ENCODE measurements around the gene ARMH4.

ARMH4 gene

DNA sequence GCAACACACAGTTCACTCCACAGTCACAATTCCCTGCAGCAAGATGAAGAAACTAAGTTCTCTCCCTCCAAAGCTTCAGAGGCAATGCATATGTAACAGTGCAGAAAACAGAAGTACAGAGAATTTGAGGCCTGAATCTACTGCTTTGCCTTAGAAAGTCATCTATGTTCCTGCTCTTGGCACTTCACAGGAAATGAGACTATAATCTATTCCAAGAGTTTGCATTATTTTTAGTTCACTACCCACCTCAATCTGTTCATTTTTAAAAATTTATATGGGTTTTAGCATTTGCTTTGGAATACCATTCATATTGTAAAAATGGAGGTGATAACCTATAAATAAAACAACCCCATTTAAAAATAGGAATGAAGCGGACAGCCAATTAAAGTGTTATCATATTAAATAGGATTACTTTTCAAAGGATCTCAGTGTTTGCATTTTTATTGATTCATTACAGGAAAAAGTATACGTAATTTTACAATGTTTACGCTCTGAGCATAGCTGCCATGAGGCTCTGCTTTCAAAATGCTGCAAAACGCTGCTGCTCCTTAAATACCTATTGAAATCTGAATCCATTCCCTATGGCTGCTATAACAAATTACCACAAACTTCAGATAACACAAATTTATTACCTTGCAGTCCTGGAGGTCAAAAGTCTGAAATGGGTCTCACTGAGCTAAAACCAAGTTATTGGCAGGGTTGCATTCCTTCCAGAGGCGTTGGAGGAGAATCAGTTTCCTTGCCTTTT lies 60.0 kb downstream of the ARMH4 start:
- Histone ChIP-seq H3K23ac (ENCODE audit: low read length in 2 of 2) (no peak overlapping the region), H2AK5ac (ENCODE audit: low read length, severe bottlenecking) (no peak overlapping the region)

DNA sequence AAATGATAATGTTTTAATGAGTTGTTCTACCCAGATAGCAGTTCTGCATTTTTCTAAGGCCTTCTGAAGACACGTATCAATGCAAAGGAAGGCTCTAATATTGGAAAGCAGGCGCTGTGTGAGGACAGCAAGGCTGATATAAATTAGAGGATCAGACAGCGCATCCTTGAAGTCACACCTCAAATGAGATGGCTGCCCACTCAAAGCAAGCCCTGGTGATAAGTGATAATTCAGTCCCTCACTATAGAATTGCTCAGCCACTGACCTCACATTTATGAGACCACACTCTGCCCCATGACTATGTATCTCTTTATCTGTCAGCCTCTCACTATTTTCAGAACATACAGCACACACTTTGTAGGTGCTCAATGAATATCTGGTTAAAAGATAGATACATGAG lies 62.4 kb downstream of the ARMH4 start:
- H2BK15ac ChIP-seq (ENCODE audit: low read depth, poor library complexity, severe bottlenecking), result no peak overlapping the region
- H3K4me3 ChIP-seq (ENCODE audit: insufficient read depth in 1 of 2, low read depth in 1 of 2, low read length in 2 of 2), result no peak overlapping the region
- no peaks in the 10 kb centered on the region for H3K79me1 ChIP-seq (replicated peaks; ENCODE audit: low read length, poor library complexity, severe bottlenecking)
- H3K27me3 ChIP-seq (ENCODE audit: control insufficient read depth in 1 of 2, insufficient read depth in 1 of 2, low read length in 2 of 2), result no peaks in the 10 kb centered on the region
- H3K9me3 ChIP-seq (ENCODE audit: control insufficient read depth, low read length), result no peaks in the 10 kb centered on the region
- no peak overlapping the region for H2BK5ac ChIP-seq (ENCODE audit: low read depth, low read length, poor library complexity, severe bottlenecking)
- no peak overlapping the region for H2BK120ac ChIP-seq (ENCODE audit: low read depth, low read length)
- H3K14ac ChIP-seq (ENCODE audit: low read length in 2 of 2), result no peak overlapping the region
- no peak overlapping the region for H3K23ac ChIP-seq (ENCODE audit: low read length in 2 of 2)
- no peak overlapping the region for H4K91ac ChIP-seq (ENCODE audit: low read length)
- no peak overlapping the region for H3K27ac ChIP-seq (ENCODE audit: low read length, poor library complexity, severe bottlenecking)
- H3K36me3 ChIP-seq (ENCODE audit: control insufficient read depth in 1 of 2, insufficient read depth in 2 of 2, low read depth in 1 of 2, low read length in 2 of 2), result no peaks in the 10 kb centered on the region
- H3K4ac ChIP-seq (ENCODE audit: low read depth in 1 of 2, low read length in 2 of 2), result no peak overlapping the region
- no peak overlapping the region for H3K18ac ChIP-seq (ENCODE audit: low read depth in 1 of 2, low read length in 2 of 2)
- H3K9ac ChIP-seq (ENCODE audit: low read length), result no peak overlapping the region
- no peak overlapping the region for H2AK5ac ChIP-seq (ENCODE audit: low read length, severe bottlenecking)
- H3K4me2 ChIP-seq (ENCODE audit: low read length, poor library complexity, severe bottlenecking), result no peak overlapping the region
- WGBS, result 94% methylated on average over 3 of the region's 3 CpGs
- no peak overlapping the region for H4K8ac ChIP-seq (ENCODE audit: low read length)
- H2AFZ ChIP-seq (ENCODE audit: low read depth, low read length), result no peak overlapping the region
- no peaks in the 10 kb centered on the region for H3K4me1 ChIP-seq (ENCODE audit: control insufficient read depth, insufficient read depth, low read depth, low read length)
- H2BK12ac ChIP-seq (ENCODE audit: low read length in 2 of 2), result no peak overlapping the region
- no peak for DNase-seq

More for the DNA sequence above, 60.0 kb downstream of the ARMH4 start:
- no peaks in the 10 kb centered on the region for H3K4me1 ChIP-seq (ENCODE audit: control insufficient read depth, insufficient read depth, low read depth, low read length)
- H2BK5ac ChIP-seq (ENCODE audit: low read depth, low read length, poor library complexity, severe bottlenecking), result no peak overlapping the region
- H3K14ac ChIP-seq (ENCODE audit: low read length in 2 of 2), result no peak overlapping the region
- WGBS, result 87% methylated on average over 4 of the region's 5 CpGs
- no peak overlapping the region for H3K4ac ChIP-seq (ENCODE audit: low read depth in 1 of 2, low read length in 2 of 2)
- no peak overlapping the region for H3K27ac ChIP-seq (ENCODE audit: low read length, poor library complexity, severe bottlenecking)
- no peak overlapping the region for H4K8ac ChIP-seq (ENCODE audit: low read length)
- H2BK12ac ChIP-seq (ENCODE audit: low read length in 2 of 2), result no peak overlapping the region
- H3K9ac ChIP-seq (ENCODE audit: low read length), result no peak overlapping the region
- no peak overlapping the region for H3K18ac ChIP-seq (ENCODE audit: low read depth in 1 of 2, low read length in 2 of 2)
- H2BK15ac ChIP-seq (ENCODE audit: low read depth, poor library complexity, severe bottlenecking), result no peak overlapping the region
- H3K9me3 ChIP-seq (ENCODE audit: control insufficient read depth, low read length), result no peaks in the 10 kb centered on the region
- no peak overlapping the region for H3K4me2 ChIP-seq (ENCODE audit: low read length, poor library complexity, severe bottlenecking)
- no peaks in the 10 kb centered on the region for H3K27me3 ChIP-seq (ENCODE audit: control insufficient read depth in 1 of 2, insufficient read depth in 1 of 2, low read length in 2 of 2)
- H4K91ac ChIP-seq (ENCODE audit: low read length), result no peak overlapping the region
- no peak for DNase-seq
- H3K79me1 ChIP-seq (replicated peaks; ENCODE audit: low read length, poor library complexity, severe bottlenecking), result no peaks in the 10 kb centered on the region
- no peak overlapping the region for H2BK120ac ChIP-seq (ENCODE audit: low read depth, low read length)
- no peak overlapping the region for H2AFZ ChIP-seq (ENCODE audit: low read depth, low read length)
- H3K36me3 ChIP-seq (ENCODE audit: control insufficient read depth in 1 of 2, insufficient read depth in 2 of 2, low read depth in 1 of 2, low read length in 2 of 2), result peaks cover 3 to 7% of the 10 kb centered on the region in 2 experiments
- H3K4me3 ChIP-seq (ENCODE audit: insufficient read depth in 1 of 2, low read depth in 1 of 2, low read length in 2 of 2), result no peak overlapping the region

DNA sequence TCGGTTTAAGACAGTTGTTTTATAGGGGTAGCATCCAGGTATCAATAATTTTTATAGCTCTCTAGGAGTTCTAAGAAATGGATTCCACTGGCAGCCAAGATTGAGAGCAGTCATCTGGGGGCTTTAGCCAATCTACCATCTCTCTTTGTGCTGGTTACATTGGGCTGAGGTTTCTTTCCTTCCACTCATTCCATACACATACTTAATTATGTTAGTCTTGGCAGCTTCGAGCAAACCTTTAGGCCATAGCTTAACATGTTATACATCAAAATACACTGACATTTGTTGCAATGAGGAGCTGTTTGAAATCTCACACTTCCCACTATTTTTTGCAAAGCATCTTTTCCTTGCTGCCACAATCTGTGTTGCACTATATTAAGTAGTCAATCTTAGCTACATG lies 63.1 kb downstream of the ARMH4 start:
- Histone ChIP-seq H3K4me2 (ENCODE audit: low read length, poor library complexity, severe bottlenecking) (no peak overlapping the region), H3K18ac (ENCODE audit: low read depth in 1 of 2, low read length in 2 of 2) (no peak overlapping the region), H2AFZ (ENCODE audit: low read depth, low read length) (no peak overlapping the region), H2BK12ac (ENCODE audit: low read length in 2 of 2) (no peak overlapping the region), H3K36me3 (ENCODE audit: control insufficient read depth in 1 of 2, insufficient read depth in 2 of 2, low read depth in 1 of 2, low read length in 2 of 2) (no peaks in the 10 kb centered on the region), H3K14ac (ENCODE audit: low read length in 2 of 2) (no peak overlapping the region), H4K8ac (ENCODE audit: low read length) (no peak overlapping the region), H3K27me3 (ENCODE audit: control insufficient read depth in 1 of 2, insufficient read depth in 1 of 2, low read length in 2 of 2) (no peaks in the 10 kb centered on the region), H4K91ac (ENCODE audit: low read length) (no peak overlapping the region), H3K4me1 (ENCODE audit: control insufficient read depth, insufficient read depth, low read depth, low read length) (no peaks in the 10 kb centered on the region), H3K79me1 (replicated peaks; ENCODE audit: low read length, poor library complexity, severe bottlenecking) (peaks cover 2% of the 10 kb centered on the region), H2BK15ac (ENCODE audit: low read depth, poor library complexity, severe bottlenecking) (no peak overlapping the region), H3K4ac (ENCODE audit: low read depth in 1 of 2, low read length in 2 of 2) (no peak overlapping the region), H3K9me3 (ENCODE audit: control insufficient read depth, low read length) (no peaks in the 10 kb centered on the region), H2AK5ac (ENCODE audit: low read length, severe bottlenecking) (no peak overlapping the region), H2BK5ac (ENCODE audit: low read depth, low read length, poor library complexity, severe bottlenecking) (no peak overlapping the region), H2BK120ac (ENCODE audit: low read depth, low read length) (no peak overlapping the region), H3K23ac (ENCODE audit: low read length in 2 of 2) (no peak overlapping the region), H3K27ac (ENCODE audit: low read length, poor library complexity, severe bottlenecking) (no peak overlapping the region), H3K9ac (ENCODE audit: low read length) (no peak overlapping the region), H3K4me3 (ENCODE audit: insufficient read depth in 1 of 2, low read depth in 1 of 2, low read length in 2 of 2) (no peak overlapping the region)
- WGBS, result 64% methylated on average over 1 of the region's 2 CpGs
- no peak for DNase-seq

DNA sequence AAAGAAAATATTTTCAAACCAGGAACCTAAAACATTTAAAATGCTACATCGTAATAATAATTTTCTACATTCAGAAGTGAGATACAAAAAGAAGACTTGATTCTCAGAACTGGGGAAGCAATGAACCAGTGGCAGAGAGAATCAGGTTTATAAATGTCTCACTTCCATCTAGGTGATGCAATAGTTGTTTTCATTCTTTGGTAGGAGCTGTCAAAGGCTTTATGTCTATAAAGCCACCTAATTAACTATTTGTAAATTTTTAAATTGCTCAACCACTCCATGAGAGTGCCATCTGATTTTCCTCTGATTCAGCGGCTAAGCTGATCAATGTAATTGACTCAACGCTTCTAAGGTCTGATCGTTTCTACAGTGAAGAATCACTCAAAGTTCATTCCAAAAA lies 66.1 kb downstream of the ARMH4 start:
- Histone ChIP-seq H3K4ac (ENCODE audit: low read depth in 1 of 2, low read length in 2 of 2) (no peak overlapping the region), H3K36me3 (ENCODE audit: control insufficient read depth in 1 of 2, insufficient read depth in 2 of 2, low read depth in 1 of 2, low read length in 2 of 2) (no peaks in the 10 kb centered on the region), H3K23ac (ENCODE audit: low read length in 2 of 2) (no peak overlapping the region), H3K4me3 (ENCODE audit: insufficient read depth in 1 of 2, low read depth in 1 of 2, low read length in 2 of 2) (no peak overlapping the region), H3K9ac (ENCODE audit: low read length) (no peak overlapping the region), H2AFZ (ENCODE audit: low read depth, low read length) (no peak overlapping the region), H2BK120ac (ENCODE audit: low read depth, low read length) (no peak overlapping the region), H3K79me1 (replicated peaks; ENCODE audit: low read length, poor library complexity, severe bottlenecking) (peaks cover 2% of the 10 kb centered on the region), H3K27ac (ENCODE audit: low read length, poor library complexity, severe bottlenecking) (no peak overlapping the region), H2BK12ac (ENCODE audit: low read length in 2 of 2) (no peak overlapping the region), H3K18ac (ENCODE audit: low read depth in 1 of 2, low read length in 2 of 2) (no peak overlapping the region), H4K91ac (ENCODE audit: low read length) (no peak overlapping the region), H2AK5ac (ENCODE audit: low read length, severe bottlenecking) (no peak overlapping the region), H3K4me2 (ENCODE audit: low read length, poor library complexity, severe bottlenecking) (no peak overlapping the region), H3K4me1 (ENCODE audit: control insufficient read depth, insufficient read depth, low read depth, low read length) (peaks cover 6% of the 10 kb centered on the region), H3K9me3 (ENCODE audit: control insufficient read depth, low read length) (no peaks in the 10 kb centered on the region), H2BK15ac (ENCODE audit: low read depth, poor library complexity, severe bottlenecking) (no peak overlapping the region), H3K14ac (ENCODE audit: low read length in 2 of 2) (no peak overlapping the region), H2BK5ac (ENCODE audit: low read depth, low read length, poor library complexity, severe bottlenecking) (no peak overlapping the region), H4K8ac (ENCODE audit: low read length) (no peak overlapping the region), H3K27me3 (ENCODE audit: control insufficient read depth in 1 of 2, insufficient read depth in 1 of 2, low read length in 2 of 2) (no peaks in the 10 kb centered on the region)
- 100% methylated on average over 1 of the region's 4 CpGs for WGBS
- DNase-seq, result no peak
